Dermis microvascular lymphatic vessel endothelial cell (primary cell): ENCODE data around the gene JKAMP. TPM values are rescaled to one million over a fixed set of nuclear protein-coding genes. Genes with fewer than 3 reads are reported as not detected.

Source experiments
- DNase-seq, 2 donors: peaks; one replicate each; pipeline versions ENCODE4 v3.0.0 to v3.0.0-alpha.2; 2010; ENCODE audit warnings: low read depth in 2 of 2
- total RNA-seq: library from RNA; depleted of rRNA; stranded (reverse); fragments of >200 nt; gene quantifications from 2 replicates; pipeline ENCODE4 v1.2.1, GENCODE V29; 2014

JKAMP gene
- total RNA-seq, 1 donor from 2014 or later = 38.1 TPM

DNA sequence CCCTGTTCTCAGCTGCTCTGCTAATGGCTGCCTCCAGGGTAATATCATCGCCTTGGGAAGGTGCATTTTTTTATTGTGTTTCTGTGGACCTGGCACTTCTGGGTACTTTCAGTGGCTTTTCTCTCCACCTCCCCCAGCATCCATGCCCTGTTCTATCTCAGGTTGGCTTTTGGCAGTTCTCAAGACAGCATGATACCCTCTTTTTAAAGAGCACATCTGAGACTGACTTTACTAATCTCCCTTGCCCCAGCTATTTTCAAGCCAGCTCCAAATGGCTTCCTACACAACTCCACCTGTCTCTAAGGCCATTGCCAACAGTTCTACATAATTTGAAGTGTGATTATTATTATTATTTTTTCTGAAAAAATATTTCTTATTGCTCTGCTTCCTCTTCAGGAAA, 53.2 kb downstream of the JKAMP start:
- no peak for DNase-seq

DNA sequence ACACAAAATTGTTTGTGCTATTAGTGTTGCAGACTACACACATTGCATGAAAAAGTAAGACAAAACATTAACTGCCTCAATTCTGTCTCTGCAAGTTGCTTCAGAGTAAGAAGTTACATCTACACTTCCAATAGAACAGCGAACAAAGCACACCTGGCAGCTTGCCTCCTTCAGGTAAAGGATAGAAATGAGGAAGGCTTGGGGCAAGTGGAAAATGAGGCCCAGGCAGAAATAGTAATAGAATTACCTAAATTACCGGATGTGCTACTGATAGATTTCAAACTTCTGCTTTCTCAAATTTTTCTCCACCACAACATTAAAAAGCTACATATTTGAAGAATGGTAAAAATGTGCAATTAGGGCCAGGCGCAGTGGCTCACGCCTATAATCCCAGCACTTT, 54.6 kb downstream of the JKAMP start:
- DNase-seq = no peak

DNA sequence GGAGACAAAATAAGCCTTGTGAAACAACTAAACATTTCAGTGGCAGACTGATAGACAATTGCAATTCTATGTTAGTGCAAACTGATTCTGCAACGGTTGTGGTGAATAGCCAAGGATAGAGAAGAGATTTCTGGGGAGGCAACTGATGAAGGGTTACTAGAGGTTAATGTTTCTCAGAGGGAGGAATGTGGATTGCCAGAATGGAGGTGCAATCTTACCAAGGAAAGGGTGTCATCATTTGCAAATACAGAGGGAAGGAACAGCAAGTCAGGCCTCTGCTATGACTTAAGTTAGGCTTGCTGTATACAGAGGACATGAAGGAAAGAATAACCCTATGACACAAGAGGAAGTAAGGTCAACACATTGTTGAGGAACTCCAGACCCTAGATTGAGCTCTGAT, 56.5 kb downstream of the JKAMP start:
- no peak for DNase-seq

DNA sequence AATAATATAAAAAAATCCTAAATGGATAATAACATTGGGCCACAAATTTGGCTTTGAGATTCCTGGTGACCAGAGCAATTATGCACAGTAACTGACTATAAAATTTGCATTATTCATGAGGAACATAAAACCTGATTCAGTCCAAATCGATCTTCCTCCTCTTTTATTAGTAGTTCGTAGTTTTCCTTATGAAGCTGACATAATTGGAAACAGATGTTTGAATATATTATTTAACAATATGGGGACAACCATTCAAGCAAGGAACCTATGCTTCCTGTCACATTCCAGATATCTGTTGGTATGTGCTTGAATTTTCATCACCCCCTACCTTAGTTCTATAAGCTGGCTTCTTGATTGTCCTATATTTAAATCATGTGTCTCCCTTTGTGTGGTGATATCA, 57.4 kb downstream of the JKAMP start:
- DNase-seq = no peak

DNA sequence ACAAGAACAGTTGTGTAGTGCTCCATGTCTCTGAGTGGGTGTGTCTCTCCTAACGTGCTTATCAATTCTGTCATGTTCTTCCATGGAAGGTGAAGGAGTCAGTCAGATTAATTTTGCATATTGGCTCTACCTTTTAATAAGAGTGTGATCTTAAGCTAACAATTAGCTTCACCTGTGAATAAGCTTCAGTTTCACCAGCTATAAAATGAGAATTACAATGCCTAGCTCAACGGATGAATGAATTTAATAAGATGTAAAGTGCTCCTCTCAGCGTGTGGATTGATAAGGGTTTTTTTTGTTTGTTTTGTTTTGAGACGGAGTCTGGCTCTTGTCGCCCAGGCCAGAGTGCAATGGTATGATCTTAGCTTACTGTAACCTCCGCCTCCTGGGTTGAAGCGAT, 59.6 kb downstream of the JKAMP start:
- no peak for DNase-seq

DNA sequence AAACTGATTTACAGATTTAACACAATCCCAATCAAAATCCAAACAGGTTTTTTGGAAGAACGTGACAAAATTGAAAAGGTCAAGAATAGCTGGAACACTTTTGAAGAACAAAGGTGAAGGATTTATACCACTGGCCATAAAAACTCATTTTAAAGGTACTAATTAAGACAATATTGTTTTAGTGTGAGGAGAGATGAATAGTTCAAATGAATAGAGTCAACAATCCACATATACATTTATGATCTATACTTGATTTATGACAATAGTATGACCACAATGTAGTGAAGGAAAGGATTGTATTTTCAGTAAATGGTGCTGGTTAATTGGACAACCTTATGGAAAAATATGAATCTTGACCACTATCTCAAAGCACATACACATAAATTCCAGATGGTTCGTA, 63.0 kb downstream of the JKAMP start:
- DNase-seq = no peak

Other genes with a start within 250 kb of the JKAMP start
- gene GPR135, start 19.1 kb upstream of the JKAMP start, total RNA-seq = 0.39 and 0.63 TPM in 2 replicates
- 16.8 and 24.1 TPM in 2 replicates for gene L3HYPDH, start 109 bp upstream of the JKAMP start, total RNA-seq
- not detected in 2 replicates for gene CCDC175, start 92.3 kb downstream of the JKAMP start, total RNA-seq